Activated CD4-positive, alpha-beta T cell treated with anti-CD3 and anti-CD28 coated beads, Interleukin-2, amount 50 U/mL, for 16 hours (primary cell): Measurements from ENCODE around the gene SLC5A2.
"Not testable (repeated sequence)": the region's sequence is repeated elsewhere in the genome, so short reads cannot be mapped to it uniquely, and the experiment has no call there.

Source experiments
- DNase-seq: peaks from one replicate; pipeline ENCODE4 v3.0.0-alpha.2; 2020

The SLC5A2 gene

GRCh38 chr16:31483081-31483480 lies at the start of gene SLC5A2:
Gene SLC5A2, plus strand, starts transcription at chr16:31483123. Its CDS starts 14 bp downstream, at chr16:31483137.
- no peak for DNase-seq

GRCh38 chr16:31435341-31436220 lies 47.3 kb upstream of the SLC5A2 start:
- no peak for DNase-seq

- DNase-seq = no peak
These were observed 46.5 kb upstream of the SLC5A2 start for GRCh38 chr16:31436221-31437045.

- DNase-seq = no peak
These were observed 44.5 kb upstream of the SLC5A2 start for GRCh38 chr16:31438414-31438813.

GRCh38 chr16:31439023-31439422 lies 43.9 kb upstream of the SLC5A2 start:
- not testable (repeated sequence) for DNase-seq

GRCh38 chr16:31439519-31439918 lies 43.4 kb upstream of the SLC5A2 start:
- no peak for DNase-seq

GRCh38 chr16:31440516-31441184 lies 42.3 kb upstream of the SLC5A2 start:
- DNase-seq = no peak

GRCh38 chr16:31441956-31442355 lies 41.0 kb upstream of the SLC5A2 start:
- DNase-seq = no peak

GRCh38 chr16:31445931-31446330 lies 37.0 kb upstream of the SLC5A2 start:
- DNase-seq = not testable (repeated sequence)

- DNase-seq = no peak
These were observed 31.7 kb upstream of the SLC5A2 start for GRCh38 chr16:31451201-31451600.

GRCh38 chr16:31451681-31452351 lies 31.1 kb upstream of the SLC5A2 start:
- DNase-seq = no peak

GRCh38 chr16:31452631-31453106 lies 30.3 kb upstream of the SLC5A2 start:
- no peak for DNase-seq

- DNase-seq = no peak
These were observed 29.4 kb upstream of the SLC5A2 start for GRCh38 chr16:31453255-31454204.

GRCh38 chr16:31455601-31456314 lies 27.2 kb upstream of the SLC5A2 start:
- DNase-seq = peak; percentile 49

GRCh38 chr16:31456988-31457360 lies 25.9 kb upstream of the SLC5A2 start:
- no peak for DNase-seq

- DNase-seq = peak; percentile 69
These were observed 24.7 kb upstream of the SLC5A2 start for GRCh38 chr16:31458073-31458843.

- peak; percentile 98 for DNase-seq
These were observed 23.9 kb upstream of the SLC5A2 start, which contains the start of gene ARMC5 for GRCh38 chr16:31458844-31459686. Gene ARMC5, plus strand, starts transcription at chr16:31459501. Its CDS starts 24 bp downstream, at chr16:31459525.

GRCh38 chr16:31459687-31460581 lies 23.0 kb upstream of the SLC5A2 start:
- peak; percentile 100 for DNase-seq
